HCT116 (cell line): ENCODE results near the gene CPT1C. TPM values are rescaled to one million over a fixed set of nuclear protein-coding genes. Genes with fewer than 3 reads are reported as not detected.
A peak's percentile ranks its signal among the peaks of the same experiment; 100 is the strongest.

Source experiments
- ATAC-seq: fragments of 200-7000 bp; cut with Tn5 transposase; 2 replicates; pipeline ENCODE4 v1.9.1; 2020; ENCODE audit warnings: mild to moderate bottlenecking, moderate library complexity
- BruUV-seq: library from RNA; stranded (reverse); fragments of 400-500 nt; replicated peaks from 2 replicates; lab custom pipeline; 2021; lab: Mats Ljungman, UMichigan
- CTCF ChIA-PET: fragments of 300-600 bp; sonication (Branson Sonifier 250); formaldehyde crosslinking; loops from one replicate; lab custom pipeline; 2021; ENCODE audit warnings: antibody characterized with exemption; lab: Charles Lee
- POLR2A ChIA-PET: fragments of 300-600, 350-600 bp; sonication (Branson Sonifier 250); formaldehyde crosslinking; loops from one replicate; lab custom pipeline; 2021; ENCODE audit warnings: antibody characterized with exemption; lab: Charles Lee
- RAD21 ChIA-PET, 2 experiments: fragments of 300-600 bp; sonication (Branson Sonifier 250); formaldehyde crosslinking; loops; one replicate each; lab custom pipeline; 2023; ENCODE audit warnings: low total read pairs in 2 of 2; ENCODE audit not compliant: uncharacterized antibody in 2 of 2, unreplicated experiment in 2 of 2, low non-redundant PET in 1 of 2; lab: Charles Lee
- DNase-seq: peaks from one replicate; pipeline ENCODE4 v3.0.0-alpha.2; 2010; ENCODE audit warnings: low read depth, low spot score
- H2AFZ ChIP-seq: fragments of 200-600 bp; shearing (Covaris generic), sonication (generic); 2 replicates; pipeline ENCODE4 v1.6.1; 2017; ENCODE audit warnings: low read depth, mixed run types, mixed read lengths, antibody characterized with exemption, low read length; ENCODE audit not compliant: poor library complexity, severe bottlenecking
- H3K27ac ChIP-seq: 2 replicates; pipeline ENCODE4 v1.5.1; 2012; ENCODE audit warnings: low read depth, low read length
- H3K27me3 ChIP-seq: fragments of 200-600 bp; sonication (generic); 2 replicates; pipeline ENCODE4 v1.6.1; 2016; ENCODE audit warnings: mixed run types, low read length, mixed read lengths; ENCODE audit not compliant: insufficient read depth
- H3K36me3 ChIP-seq, 2 experiments: fragments of 200-500 bp in 1 of 2; fragments of 200-600 bp in 1 of 2; sonication (Bioruptor generic) in 1 of 2; sonication (generic) in 1 of 2; 2 replicates each; pipeline versions ENCODE4 v1.5.1 to v1.6.1; 2014 to 2016; ENCODE audit warnings: low read length in 2 of 2, inconsistent platforms in 1 of 2, mixed read lengths in 1 of 2, mixed run types in 1 of 2; ENCODE audit not compliant: insufficient read depth in 2 of 2, control insufficient read depth in 1 of 2
- H3K4me1 ChIP-seq, 2 experiments: fragments of 200-600 bp in 1 of 2; sonication (generic) in 1 of 2; 2 replicates each; pipeline versions ENCODE4 v1.5.1 to v1.6.1; 2012 to 2017; ENCODE audit warnings: low read length in 2 of 2, inconsistent platforms in 1 of 2, mild to moderate bottlenecking in 1 of 2, mixed read lengths in 1 of 2, mixed run types in 1 of 2, moderate library complexity in 1 of 2; ENCODE audit not compliant: insufficient read depth in 2 of 2, control insufficient read depth in 1 of 2
- H3K4me2 ChIP-seq: fragments of 200-600 bp; sonication (generic); 2 replicates; pipeline ENCODE4 v1.6.1; 2017; ENCODE audit warnings: mixed run types, low read length, mixed read lengths
- H3K4me3 ChIP-seq, 2 experiments: fragments of 200-600 bp in 1 of 2; sonication (generic) in 1 of 2; replicated peaks in 1 of 2; 2 replicates each; pipeline ENCODE4 v1.5.1; 2011 to 2016; ENCODE audit warnings: low read length in 2 of 2, control low read depth in 1 of 2, low read depth in 1 of 2, mild to moderate bottlenecking in 1 of 2, mixed read lengths in 1 of 2, mixed run types in 1 of 2
- H3K79me2 ChIP-seq: fragments of 200-600 bp; sonication (generic); 2 replicates; pipeline ENCODE4 v1.6.1; 2017; ENCODE audit warnings: mild to moderate bottlenecking, mixed run types, low read length, moderate library complexity, mixed read lengths; ENCODE audit not compliant: insufficient read depth
- H3K9ac ChIP-seq: fragments of 200-600 bp; sonication (generic); 2 replicates; pipeline ENCODE4 v1.6.1; 2016; ENCODE audit warnings: low read length, mixed read lengths
- H3K9me2 ChIP-seq: fragments of 200-600 bp; sonication (generic), shearing (Covaris generic); 2 replicates; pipeline ENCODE4 v1.6.1; 2017; ENCODE audit warnings: mixed run types, mild to moderate bottlenecking, moderate library complexity; ENCODE audit not compliant: insufficient read depth
- H3K9me3 ChIP-seq, 2 experiments: fragments of 200-500 bp in 1 of 2; fragments of 200-600 bp in 1 of 2; sonication (Bioruptor generic) in 1 of 2; sonication (generic) in 1 of 2; 2 replicates each; pipeline ENCODE4 v1.6.1; 2014 to 2017; ENCODE audit warnings: low read length in 2 of 2, mixed read lengths in 2 of 2, inconsistent platforms in 1 of 2, low read depth in 1 of 2, mild to moderate bottlenecking in 1 of 2, mixed run types in 1 of 2, moderate library complexity in 1 of 2; ENCODE audit not compliant: control insufficient read depth in 1 of 2, insufficient read depth in 1 of 2
- H4K20me1 ChIP-seq: fragments of 200-600 bp; sonication (generic), shearing (Covaris generic); 2 replicates; pipeline ENCODE4 v1.6.1; 2017; ENCODE audit warnings: mixed run types, mild to moderate bottlenecking, moderate library complexity; ENCODE audit not compliant: insufficient read depth
- CBX3 ChIP-seq: IDR thresholded peaks from 2 replicates; pipeline ENCODE4 v1.6.1; 2012; ENCODE audit warnings: low read depth
- CEBPB ChIP-seq: IDR thresholded peaks from 2 replicates; pipeline ENCODE4 v1.6.1; 2012; ENCODE audit warnings: low read depth
- ELF1 ChIP-seq: IDR thresholded peaks from 2 replicates; pipeline ENCODE4 v1.6.1; 2012; ENCODE audit warnings: low read depth, borderline replicate concordance
- EZH2phosphoT487 ChIP-seq: fragments of 200-600 bp; IDR thresholded peaks from 2 replicates; pipeline ENCODE4 v1.6.1; 2018; ENCODE audit warnings: antibody characterized with exemption, borderline replicate concordance
- FOSL1 ChIP-seq: IDR thresholded peaks from 2 replicates; pipeline ENCODE4 v1.6.1; 2012; ENCODE audit warnings: low read depth
- JUND ChIP-seq: IDR thresholded peaks from 2 replicates; pipeline ENCODE4 v1.6.1; 2012
- POLR2A ChIP-seq: IDR thresholded peaks from 2 replicates; pipeline ENCODE4 v1.7.0; 2011; ENCODE audit warnings: borderline replicate concordance; ENCODE audit not compliant: insufficient read depth, insufficient read length; ENCODE audit errors: extremely low read depth
- POLR2AphosphoS5 ChIP-seq: IDR thresholded peaks from 2 replicates; pipeline ENCODE4 v1.6.1; 2011; ENCODE audit warnings: mild to moderate bottlenecking, low read depth, low read length, moderate library complexity
- RAD21 ChIP-seq: IDR thresholded peaks from 2 replicates; pipeline ENCODE4 v1.6.1; 2012; ENCODE audit warnings: low read depth, mild to moderate bottlenecking
- SIN3A ChIP-seq: IDR thresholded peaks from 2 replicates; pipeline ENCODE4 v1.6.1; 2012; ENCODE audit warnings: low read depth
- SP1 ChIP-seq: IDR thresholded peaks from 2 replicates; pipeline ENCODE4 v1.6.1; 2012; ENCODE audit warnings: low read depth
- SRF ChIP-seq: IDR thresholded peaks from 2 replicates; pipeline ENCODE4 v1.6.1; 2012; ENCODE audit warnings: low read depth
- TCF7L2 ChIP-seq: IDR thresholded peaks from 2 replicates; pipeline ENCODE4 v1.7.0; 2011; ENCODE audit warnings: borderline replicate concordance, inconsistent platforms; ENCODE audit not compliant: insufficient read depth, insufficient read length; ENCODE audit errors: extremely low read depth
- YY1 ChIP-seq: IDR thresholded peaks from 2 replicates; pipeline ENCODE4 v1.6.1; 2011; ENCODE audit warnings: low read length, low read depth, moderate library complexity, mild to moderate bottlenecking; ENCODE audit not compliant: insufficient replicate concordance; ENCODE audit errors: extremely low read depth
- ZFX ChIP-seq: fragments of 450-650 bp; IDR thresholded peaks from 2 replicates; pipeline ENCODE4 v1.6.1; 2017
- ZNF274 ChIP-seq: fragments of 200-500 bp; sonication (Bioruptor generic); IDR thresholded peaks from 2 replicates; pipeline ENCODE4 v1.6.1; 2014; ENCODE audit warnings: mild to moderate bottlenecking, low read depth, low read length, inconsistent platforms
- intact Hi-C: fragments of 100-400 bp; cut with micrococcal nuclease; formaldehyde crosslinking; loops from 2 replicates; pipeline ENCODE4 v1.10.0; 2022
- total RNA-seq: library from RNA; stranded (reverse); gene quantifications from one replicate; pipeline ENCODE4 v1.2.1, GENCODE V29; 2021; ENCODE audit not compliant: unreplicated experiment
- TF ChIP-seq, protein P1 (sequence below): IDR thresholded peaks from 2 replicates; pipeline ENCODE4 v1.6.1; 2012
- TF ChIP-seq, protein P2 (sequence below): IDR thresholded peaks from 2 replicates; pipeline ENCODE4 v1.6.1; 2012; ENCODE audit warnings: low read depth
- TF ChIP-seq, protein P3 (sequence below), 3 experiments: fragments of 200-600 bp in 1 of 3; sonication (generic) in 1 of 3; IDR thresholded peaks in 2 of 3; conservative IDR thresholded peaks in 1 of 3; 2 replicates each; pipeline ENCODE4 v1.5.1; 2012 to 2017; ENCODE audit warnings: low read depth in 2 of 3, low read length in 2 of 3, antibody characterized with exemption in 1 of 3, borderline replicate concordance in 1 of 3, control low read depth in 1 of 3, mild to moderate bottlenecking in 1 of 3, mixed read lengths in 1 of 3, mixed run types in 1 of 3, moderate library complexity in 1 of 3; ENCODE audit not compliant: insufficient read depth in 1 of 3
- TF ChIP-seq, protein P4 (sequence below): IDR thresholded peaks from 2 replicates; pipeline ENCODE4 v1.6.1; 2011; ENCODE audit warnings: mild to moderate bottlenecking, low read length, moderate library complexity; ENCODE audit not compliant: insufficient replicate concordance; ENCODE audit errors: extremely low read depth
- TF ChIP-seq, protein P5 (sequence below): IDR thresholded peaks from 2 replicates; pipeline ENCODE4 v1.6.1; 2012

CPT1C gene
- total RNA-seq, 1 experiment from 2014 or later: 12.0 TPM

DNA sequence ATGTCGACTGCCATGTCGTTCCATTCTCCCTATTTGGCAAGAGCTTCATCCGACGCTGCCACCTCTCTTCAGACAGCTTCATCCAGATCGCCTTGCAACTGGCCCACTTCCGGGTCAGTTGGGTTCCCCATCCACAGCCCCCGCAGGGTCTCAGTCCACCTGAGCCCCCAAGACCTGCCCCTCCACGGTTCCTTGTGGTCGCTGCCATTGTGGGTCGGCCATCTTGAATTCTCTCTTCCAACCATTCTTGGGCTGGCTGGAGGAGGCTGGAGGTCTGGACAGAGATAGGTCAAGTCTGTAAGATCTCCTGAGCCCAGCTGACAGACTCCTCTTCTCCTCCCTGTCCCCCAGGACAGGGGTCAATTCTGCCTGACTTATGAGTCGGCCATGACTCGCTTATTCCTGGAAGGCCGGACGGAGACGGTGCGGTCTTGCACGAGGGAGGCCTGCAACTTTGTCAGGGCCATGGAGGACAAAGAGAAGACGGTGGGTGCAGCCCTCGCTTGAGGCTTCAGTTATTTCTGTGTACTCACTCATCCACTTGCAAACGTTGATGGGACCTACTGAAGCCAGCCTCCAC, 19.5 kb downstream of the CPT1C start:
- BruUV-seq: no TSS peak
- DNase-seq: peak; percentile 48
- Histone ChIP-seq H3K9ac (peak overlapping the region; percentile 22), H3K4me3 (no peak overlapping the region), H2AFZ (no peak overlapping the region), H3K9me3 (no peaks in the 10 kb centered on the region), H3K9me2 (no peaks in the 10 kb centered on the region), H3K4me2 (peak overlapping the region; percentile 49), H3K36me3 (no peaks in the 10 kb centered on the region), H3K27ac (no peak overlapping the region), H4K20me1 (no peaks in the 10 kb centered on the region), H3K27me3 (no peaks in the 10 kb centered on the region), H3K4me1 (peaks cover 10 to 37% of the 10 kb centered on the region in 2 experiments), H3K79me2 (no peaks in the 10 kb centered on the region)
- POLR2A ChIA-PET: no interaction called here
- ATAC-seq: no peak; the same call in 1 of the 2 replicates
- intact Hi-C loops: no loop called here
- RAD21 ChIA-PET: no interaction called here
- CTCF ChIA-PET: no interaction called here
- no peak for TF ChIP-seq ZNF274
- no peak for TF ChIP-seq SRF
- no peak for TF ChIP-seq SIN3A
- TF ChIP-seq, protein P1, sequence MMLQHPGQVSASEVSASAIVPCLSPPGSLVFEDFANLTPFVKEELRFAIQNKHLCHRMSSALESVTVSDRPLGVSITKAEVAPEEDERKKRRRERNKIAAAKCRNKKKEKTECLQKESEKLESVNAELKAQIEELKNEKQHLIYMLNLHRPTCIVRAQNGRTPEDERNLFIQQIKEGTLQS: no peak
- peak; percentile 69; the same call in 1 of the 2 replicates for TF ChIP-seq JUND
- no peak for TF ChIP-seq TCF7L2
- no peak for TF ChIP-seq YY1
- TF ChIP-seq RAD21: no peak
- no peak for TF ChIP-seq POLR2A
- TF ChIP-seq EZH2phosphoT487: no peak
- TF ChIP-seq, protein P2, sequence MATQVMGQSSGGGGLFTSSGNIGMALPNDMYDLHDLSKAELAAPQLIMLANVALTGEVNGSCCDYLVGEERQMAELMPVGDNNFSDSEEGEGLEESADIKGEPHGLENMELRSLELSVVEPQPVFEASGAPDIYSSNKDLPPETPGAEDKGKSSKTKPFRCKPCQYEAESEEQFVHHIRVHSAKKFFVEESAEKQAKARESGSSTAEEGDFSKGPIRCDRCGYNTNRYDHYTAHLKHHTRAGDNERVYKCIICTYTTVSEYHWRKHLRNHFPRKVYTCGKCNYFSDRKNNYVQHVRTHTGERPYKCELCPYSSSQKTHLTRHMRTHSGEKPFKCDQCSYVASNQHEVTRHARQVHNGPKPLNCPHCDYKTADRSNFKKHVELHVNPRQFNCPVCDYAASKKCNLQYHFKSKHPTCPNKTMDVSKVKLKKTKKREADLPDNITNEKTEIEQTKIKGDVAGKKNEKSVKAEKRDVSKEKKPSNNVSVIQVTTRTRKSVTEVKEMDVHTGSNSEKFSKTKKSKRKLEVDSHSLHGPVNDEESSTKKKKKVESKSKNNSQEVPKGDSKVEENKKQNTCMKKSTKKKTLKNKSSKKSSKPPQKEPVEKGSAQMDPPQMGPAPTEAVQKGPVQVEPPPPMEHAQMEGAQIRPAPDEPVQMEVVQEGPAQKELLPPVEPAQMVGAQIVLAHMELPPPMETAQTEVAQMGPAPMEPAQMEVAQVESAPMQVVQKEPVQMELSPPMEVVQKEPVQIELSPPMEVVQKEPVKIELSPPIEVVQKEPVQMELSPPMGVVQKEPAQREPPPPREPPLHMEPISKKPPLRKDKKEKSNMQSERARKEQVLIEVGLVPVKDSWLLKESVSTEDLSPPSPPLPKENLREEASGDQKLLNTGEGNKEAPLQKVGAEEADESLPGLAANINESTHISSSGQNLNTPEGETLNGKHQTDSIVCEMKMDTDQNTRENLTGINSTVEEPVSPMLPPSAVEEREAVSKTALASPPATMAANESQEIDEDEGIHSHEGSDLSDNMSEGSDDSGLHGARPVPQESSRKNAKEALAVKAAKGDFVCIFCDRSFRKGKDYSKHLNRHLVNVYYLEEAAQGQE: no peak
- TF ChIP-seq, protein P3, sequence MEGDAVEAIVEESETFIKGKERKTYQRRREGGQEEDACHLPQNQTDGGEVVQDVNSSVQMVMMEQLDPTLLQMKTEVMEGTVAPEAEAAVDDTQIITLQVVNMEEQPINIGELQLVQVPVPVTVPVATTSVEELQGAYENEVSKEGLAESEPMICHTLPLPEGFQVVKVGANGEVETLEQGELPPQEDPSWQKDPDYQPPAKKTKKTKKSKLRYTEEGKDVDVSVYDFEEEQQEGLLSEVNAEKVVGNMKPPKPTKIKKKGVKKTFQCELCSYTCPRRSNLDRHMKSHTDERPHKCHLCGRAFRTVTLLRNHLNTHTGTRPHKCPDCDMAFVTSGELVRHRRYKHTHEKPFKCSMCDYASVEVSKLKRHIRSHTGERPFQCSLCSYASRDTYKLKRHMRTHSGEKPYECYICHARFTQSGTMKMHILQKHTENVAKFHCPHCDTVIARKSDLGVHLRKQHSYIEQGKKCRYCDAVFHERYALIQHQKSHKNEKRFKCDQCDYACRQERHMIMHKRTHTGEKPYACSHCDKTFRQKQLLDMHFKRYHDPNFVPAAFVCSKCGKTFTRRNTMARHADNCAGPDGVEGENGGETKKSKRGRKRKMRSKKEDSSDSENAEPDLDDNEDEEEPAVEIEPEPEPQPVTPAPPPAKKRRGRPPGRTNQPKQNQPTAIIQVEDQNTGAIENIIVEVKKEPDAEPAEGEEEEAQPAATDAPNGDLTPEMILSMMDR (IDR thresholded peaks at IDR 0.05 in 2 of 3, conservative IDR thresholded peaks at IDR 0.05 in 1 of 3; ENCODE audit: borderline replicate concordance in 1 of 3, insufficient read depth in 1 of 3, low read depth in 2 of 3, low read length in 2 of 3): no peak
- no peak for TF ChIP-seq POLR2AphosphoS5
- TF ChIP-seq, protein P4, sequence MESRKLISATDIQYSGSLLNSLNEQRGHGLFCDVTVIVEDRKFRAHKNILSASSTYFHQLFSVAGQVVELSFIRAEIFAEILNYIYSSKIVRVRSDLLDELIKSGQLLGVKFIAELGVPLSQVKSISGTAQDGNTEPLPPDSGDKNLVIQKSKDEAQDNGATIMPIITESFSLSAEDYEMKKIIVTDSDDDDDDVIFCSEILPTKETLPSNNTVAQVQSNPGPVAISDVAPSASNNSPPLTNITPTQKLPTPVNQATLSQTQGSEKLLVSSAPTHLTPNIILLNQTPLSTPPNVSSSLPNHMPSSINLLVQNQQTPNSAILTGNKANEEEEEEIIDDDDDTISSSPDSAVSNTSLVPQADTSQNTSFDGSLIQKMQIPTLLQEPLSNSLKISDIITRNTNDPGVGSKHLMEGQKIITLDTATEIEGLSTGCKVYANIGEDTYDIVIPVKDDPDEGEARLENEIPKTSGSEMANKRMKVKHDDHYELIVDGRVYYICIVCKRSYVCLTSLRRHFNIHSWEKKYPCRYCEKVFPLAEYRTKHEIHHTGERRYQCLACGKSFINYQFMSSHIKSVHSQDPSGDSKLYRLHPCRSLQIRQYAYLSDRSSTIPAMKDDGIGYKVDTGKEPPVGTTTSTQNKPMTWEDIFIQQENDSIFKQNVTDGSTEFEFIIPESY: no peak
- no peak for TF ChIP-seq SP1
- TF ChIP-seq FOSL1: peak; percentile 86
- no peak for TF ChIP-seq CEBPB
- TF ChIP-seq, protein P5, sequence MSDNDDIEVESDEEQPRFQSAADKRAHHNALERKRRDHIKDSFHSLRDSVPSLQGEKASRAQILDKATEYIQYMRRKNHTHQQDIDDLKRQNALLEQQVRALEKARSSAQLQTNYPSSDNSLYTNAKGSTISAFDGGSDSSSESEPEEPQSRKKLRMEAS: peak; percentile 77
- no peak for TF ChIP-seq ZFX
- TF ChIP-seq CBX3: no peak
- TF ChIP-seq ELF1: no peak
